HEK293T (cell line): ENCODE measurements around the gene SHLD1.

Experiments
- ARNT ChIP-seq: fragments of 450-650 bp; IDR thresholded peaks from 2 replicates; pipeline ENCODE4 v1.6.1; 2017; ENCODE audit warnings: mild to moderate bottlenecking
- BHLHE40 ChIP-seq: fragments of 450-650 bp; IDR thresholded peaks from 2 replicates; pipeline ENCODE4 v1.6.1; 2016; ENCODE audit warnings: mild to moderate bottlenecking, moderate library complexity, borderline replicate concordance
- FOXM1 ChIP-seq: fragments of 450-650 bp; IDR thresholded peaks from 2 replicates; pipeline ENCODE4 v1.6.1; 2017; ENCODE audit warnings: mild to moderate bottlenecking, borderline replicate concordance
- SP1 ChIP-seq: fragments of 450-650 bp; IDR thresholded peaks from 2 replicates; pipeline ENCODE4 v1.6.1; 2017

- TF ChIP-seq BHLHE40, result no peak
- TF ChIP-seq SP1, result no peak
- TF ChIP-seq FOXM1, result no peak
- TF ChIP-seq ARNT, result no peak
Measured at GRCh38 chr20:5706797-5707196, 43.4 kb upstream of the SHLD1 start.
